ENCODE data around the gene SRSF8.

DNA sequence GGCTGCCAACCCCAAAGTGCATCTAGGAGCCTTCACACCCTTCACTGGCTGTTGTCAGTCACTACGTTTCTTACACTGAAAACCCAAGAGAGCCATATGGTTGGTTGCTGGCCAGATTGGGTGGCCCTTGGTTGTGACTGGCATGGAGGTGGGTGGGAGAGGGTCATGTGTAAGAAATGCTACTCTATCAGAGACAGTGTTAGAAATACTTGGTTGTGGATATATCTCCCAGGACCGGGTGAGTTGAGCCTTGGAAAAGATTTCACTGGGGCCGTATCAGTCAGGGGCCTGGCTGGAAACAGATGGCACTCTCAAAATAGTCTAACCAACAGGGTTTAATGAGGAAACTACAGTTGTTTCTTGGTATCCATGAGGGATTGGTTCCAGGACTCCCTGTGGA, 38.1 kb downstream of the SRSF8 start:
- TF ChIP-seq, protein P1, sequence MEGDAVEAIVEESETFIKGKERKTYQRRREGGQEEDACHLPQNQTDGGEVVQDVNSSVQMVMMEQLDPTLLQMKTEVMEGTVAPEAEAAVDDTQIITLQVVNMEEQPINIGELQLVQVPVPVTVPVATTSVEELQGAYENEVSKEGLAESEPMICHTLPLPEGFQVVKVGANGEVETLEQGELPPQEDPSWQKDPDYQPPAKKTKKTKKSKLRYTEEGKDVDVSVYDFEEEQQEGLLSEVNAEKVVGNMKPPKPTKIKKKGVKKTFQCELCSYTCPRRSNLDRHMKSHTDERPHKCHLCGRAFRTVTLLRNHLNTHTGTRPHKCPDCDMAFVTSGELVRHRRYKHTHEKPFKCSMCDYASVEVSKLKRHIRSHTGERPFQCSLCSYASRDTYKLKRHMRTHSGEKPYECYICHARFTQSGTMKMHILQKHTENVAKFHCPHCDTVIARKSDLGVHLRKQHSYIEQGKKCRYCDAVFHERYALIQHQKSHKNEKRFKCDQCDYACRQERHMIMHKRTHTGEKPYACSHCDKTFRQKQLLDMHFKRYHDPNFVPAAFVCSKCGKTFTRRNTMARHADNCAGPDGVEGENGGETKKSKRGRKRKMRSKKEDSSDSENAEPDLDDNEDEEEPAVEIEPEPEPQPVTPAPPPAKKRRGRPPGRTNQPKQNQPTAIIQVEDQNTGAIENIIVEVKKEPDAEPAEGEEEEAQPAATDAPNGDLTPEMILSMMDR (IDR thresholded peaks at IDR 0.05): no peak
- no peak for TF ChIP-seq EZH2 (IDR thresholded peaks at IDR 0.05; ENCODE audit: borderline replicate concordance, insufficient read depth, low read depth, low read length, poor library complexity, severe bottlenecking)

Data from B cell (primary cell).